ENCODE data around the gene THBS3. TPM values are rescaled to one million over a fixed set of nuclear protein-coding genes. Genes with fewer than 3 reads are reported as not detected.
"Not testable (repeated sequence)": the region's sequence is repeated elsewhere in the genome, so short reads cannot be mapped to it uniquely, and the experiment has no call there.

Gene THBS3
- total RNA-seq, 1 donor from 2014 or later: 11.7 TPM

GRCh38 chr1:155195201-155196102, 12.2 kb downstream of the THBS3 start:
- intact Hi-C loops (cut with DNase I): no loop called here
- peak; percentile 49 for DNase-seq (ENCODE audit: low spot score)

- intact Hi-C loops (cut with DNase I): loop anchor here (1.0 kb wide), 1 partner anchor 18 kb away; no protein-coding TSS in a partner anchor
- DNase-seq (ENCODE audit: low spot score): not testable (repeated sequence)
These were observed 13.8 kb downstream of the THBS3 start for GRCh38 chr1:155193991-155194240.

DNA sequence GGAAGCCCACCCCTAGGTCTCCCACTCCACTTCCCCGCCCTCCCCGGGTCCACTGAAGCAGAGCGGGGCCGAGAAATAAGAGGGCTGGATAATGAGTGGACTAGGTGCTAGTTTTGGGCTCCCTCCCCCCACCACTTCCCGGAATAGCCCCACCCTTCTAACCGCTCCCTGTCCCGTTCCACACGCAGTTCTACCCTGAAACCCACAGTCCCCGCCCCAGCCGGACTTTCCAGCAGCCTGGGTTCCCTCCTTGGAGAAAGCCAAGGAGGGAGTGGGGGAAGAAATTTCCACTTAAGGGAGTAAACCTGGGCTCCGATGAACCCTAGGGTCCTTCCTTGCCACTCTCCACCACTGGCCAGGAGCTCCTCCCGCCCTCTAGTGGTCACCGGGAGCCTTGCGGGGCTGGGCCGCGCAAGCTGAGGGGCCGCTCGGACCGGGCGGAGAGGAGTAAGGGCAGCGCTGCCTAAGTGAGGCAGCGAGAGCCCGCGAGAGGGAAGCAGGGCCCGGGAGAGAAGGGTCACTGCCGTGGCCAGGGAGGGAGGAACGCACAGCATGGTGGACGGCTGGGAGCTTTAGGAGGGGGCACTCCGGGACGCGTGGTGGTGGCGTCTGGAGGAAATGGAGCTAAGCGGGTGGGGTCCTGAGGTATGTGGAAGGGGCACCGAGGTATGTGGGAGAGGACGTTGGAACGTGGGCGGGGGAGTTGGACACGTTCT, 14.3 kb downstream of the THBS3 start:
- intact Hi-C loops (cut with DNase I): loop anchor here (1.0 kb wide), 1 partner anchor 17 kb away; no protein-coding TSS in a partner anchor
- peak; percentile 93 for DNase-seq (ENCODE audit: low spot score)

- DNase-seq (ENCODE audit: low spot score): peak; percentile 63
- intact Hi-C loops (cut with DNase I): loop anchor here (1.0 kb wide), 1 partner anchor 16 kb away; no protein-coding TSS in a partner anchor
These were observed 15.1 kb downstream of the THBS3 start for GRCh38 chr1:155192346-155193274.

DNA sequence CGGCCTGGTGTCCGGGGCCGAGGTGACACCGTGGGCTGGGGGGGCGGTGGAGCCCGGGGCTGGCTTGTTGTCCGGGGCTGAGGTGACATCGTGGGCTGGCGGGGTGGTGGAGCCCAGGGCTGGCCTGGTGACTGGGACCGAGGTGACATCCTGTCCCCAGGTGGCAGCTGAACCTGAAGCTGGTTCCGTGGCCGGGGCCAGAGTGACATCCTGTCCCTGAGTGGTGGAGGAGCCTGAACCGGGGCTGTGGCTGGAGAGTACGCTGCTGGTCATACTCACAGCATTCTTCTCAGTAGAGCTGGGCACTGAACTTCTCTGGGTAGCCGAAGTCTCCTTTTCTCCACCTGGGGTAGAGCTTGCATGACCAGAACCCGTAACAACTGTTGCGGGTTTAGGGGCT, 15.8 kb downstream of the THBS3 start:
- intact Hi-C loops (cut with DNase I): no loop called here
- DNase-seq (ENCODE audit: low spot score): peak; percentile 39

DNA sequence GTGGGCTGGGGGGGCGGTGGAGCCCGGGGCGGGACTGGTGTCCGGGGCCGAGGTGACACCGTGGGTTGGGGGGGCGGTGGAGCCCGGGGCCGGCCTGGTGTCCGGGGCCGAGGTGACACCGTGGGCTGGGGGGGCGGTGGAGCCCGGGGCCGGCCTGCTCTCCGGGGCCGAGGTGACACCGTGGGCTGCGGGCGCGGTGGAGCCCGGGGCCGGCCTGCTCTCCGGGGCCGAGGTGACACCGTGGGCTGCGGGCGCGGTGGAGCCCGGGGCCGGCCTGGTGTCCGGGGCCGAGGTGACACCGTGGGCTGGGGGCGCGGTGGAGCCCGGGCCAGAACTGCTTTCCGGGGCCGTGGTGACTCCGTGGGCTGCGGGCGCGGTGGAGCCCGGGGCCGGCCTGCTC, 17.8 kb downstream of the THBS3 start:
- DNase-seq (ENCODE audit: low spot score): peak; percentile 33
- intact Hi-C loops (cut with DNase I): not testable (repeated sequence)

DNA sequence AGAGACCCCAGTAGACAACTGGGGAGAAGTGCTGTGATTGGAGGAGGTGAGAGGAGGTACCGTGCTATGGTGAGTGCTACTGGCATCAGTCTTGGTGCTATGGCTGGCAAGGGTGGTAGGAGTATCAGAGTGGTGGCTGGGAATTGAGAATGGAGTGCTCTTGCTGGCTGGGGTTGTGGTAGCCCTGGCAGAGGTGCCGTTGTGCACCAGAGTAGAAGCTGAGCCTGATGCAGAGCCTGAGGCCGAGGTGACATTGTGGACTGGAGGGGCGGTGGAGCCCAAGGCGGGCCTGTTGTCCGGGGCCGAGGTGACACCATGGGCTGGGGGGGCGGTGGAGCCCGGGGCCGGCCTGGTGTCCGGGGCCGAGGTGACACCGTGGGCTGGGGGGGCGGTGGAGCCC, 19.4 kb downstream of the THBS3 start:
- intact Hi-C loops (cut with DNase I): no loop called here

GRCh38 chr1:155187456-155187891, 20.2 kb downstream of the THBS3 start:
- intact Hi-C loops (cut with DNase I): no loop called here
- peak; percentile 50 for DNase-seq (ENCODE audit: low spot score)

More for the DNA sequence above, 19.4 kb downstream of the THBS3 start:
- DNase-seq (ENCODE audit: low spot score): peak; percentile 67

DNA sequence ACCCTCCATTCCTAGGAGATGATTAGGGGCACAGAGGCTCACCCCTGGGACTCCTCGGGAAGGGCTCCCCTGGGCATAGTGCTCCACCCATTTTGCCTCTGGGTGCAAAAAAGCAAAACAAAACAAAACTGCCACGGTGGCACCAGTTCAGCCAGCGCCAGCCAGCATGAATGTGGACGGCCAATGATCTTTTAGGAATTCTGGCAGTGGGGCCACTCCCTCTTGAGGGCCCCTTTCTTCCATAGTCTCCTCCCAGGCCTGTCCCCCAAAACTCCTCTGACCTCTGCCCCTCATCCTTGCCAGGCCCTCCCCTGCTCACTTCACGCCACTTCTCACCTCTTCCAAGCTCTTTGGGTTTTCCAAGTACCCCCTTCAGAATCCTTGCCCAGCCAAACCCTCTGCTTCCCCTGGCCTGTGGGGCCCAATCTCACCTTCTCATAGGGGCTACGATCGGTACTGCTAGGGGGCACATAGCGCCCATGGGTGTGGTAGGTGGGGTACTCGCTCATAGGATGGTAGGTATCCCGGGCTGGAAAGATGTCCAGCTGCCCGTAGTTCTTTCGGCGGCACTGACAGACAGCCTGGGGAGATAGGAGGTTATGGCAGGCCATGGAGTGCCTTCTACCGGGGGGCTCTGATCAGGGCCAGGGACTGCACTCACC, 20.8 kb downstream of the THBS3 start:
- peak; percentile 50 for DNase-seq (ENCODE audit: low spot score)

DNA sequence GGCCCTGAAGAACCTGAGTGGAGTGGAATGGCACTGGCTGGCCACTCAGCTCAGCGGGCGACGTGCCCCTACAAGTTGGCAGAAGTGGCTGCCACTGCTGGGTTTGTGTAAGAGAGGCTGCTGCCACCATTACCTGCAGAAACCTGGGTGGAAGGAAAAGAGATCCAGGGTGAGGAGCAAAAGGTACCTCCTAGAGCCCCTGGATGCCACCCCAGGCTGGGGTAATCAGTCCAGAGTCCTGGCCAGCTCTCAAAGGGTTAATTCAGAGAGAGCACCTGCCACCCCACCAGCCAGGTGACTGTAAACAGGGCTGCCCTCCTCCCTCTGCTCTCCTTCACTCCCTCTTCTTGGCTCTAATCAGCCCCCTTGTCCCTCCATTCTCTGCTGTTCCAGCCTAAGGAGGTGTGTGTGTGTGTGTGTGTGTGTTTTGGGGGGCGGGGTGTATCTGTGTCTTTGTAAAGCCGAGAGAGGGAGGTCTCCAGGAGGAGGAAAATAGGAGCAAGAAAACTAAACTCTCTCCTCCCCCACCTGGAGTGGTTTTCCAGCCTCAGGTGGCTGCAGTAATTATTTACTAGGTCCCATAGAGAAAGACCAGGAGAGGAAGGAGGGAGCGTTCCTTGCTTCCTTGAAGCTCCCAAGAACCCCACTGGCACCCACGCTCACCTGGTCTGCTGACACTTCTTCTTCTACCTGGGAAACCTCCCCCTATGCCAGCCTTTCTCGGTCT, 21.5 kb downstream of the THBS3 start:
- DNase-seq (ENCODE audit: low spot score): peak; percentile 70
- intact Hi-C loops (cut with DNase I): no loop called here

More for the DNA sequence above, 20.8 kb downstream of the THBS3 start:
- intact Hi-C loops (cut with DNase I): no loop called here

GRCh38 chr1:155185783-155186066, 22.0 kb downstream of the THBS3 start:
- intact Hi-C loops (cut with DNase I): no loop called here
- no peak for DNase-seq (ENCODE audit: low spot score)

GRCh38 chr1:155184835-155185782, 22.6 kb downstream of the THBS3 start:
- peak; percentile 75 for DNase-seq (ENCODE audit: low spot score)
- intact Hi-C loops (cut with DNase I): no loop called here

DNA sequence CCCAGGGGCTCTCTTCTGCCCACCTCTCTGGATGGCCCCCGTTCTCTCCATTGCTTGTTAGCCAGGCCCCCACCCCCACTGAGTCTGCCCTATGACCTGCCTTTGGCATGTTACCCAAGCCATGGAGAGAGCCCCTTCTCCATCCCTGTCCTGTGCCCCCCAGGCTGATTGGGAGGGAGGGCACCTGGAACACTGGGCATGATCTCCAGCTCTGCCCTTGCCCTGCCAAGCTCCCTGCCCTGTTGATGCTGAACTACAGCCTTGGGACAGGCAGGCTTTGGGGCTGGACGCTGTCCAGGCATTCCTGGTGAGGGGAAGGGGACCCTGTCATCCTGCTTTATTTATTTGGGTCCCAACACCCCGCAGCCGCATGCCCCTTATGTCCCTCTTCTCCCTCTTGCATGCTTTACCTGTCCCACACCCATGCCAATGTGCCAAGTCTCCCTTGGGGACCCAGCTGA, 23.3 kb downstream of the THBS3 start:
- no peak for DNase-seq (ENCODE audit: low spot score)
- intact Hi-C loops (cut with DNase I): no loop called here

DNA sequence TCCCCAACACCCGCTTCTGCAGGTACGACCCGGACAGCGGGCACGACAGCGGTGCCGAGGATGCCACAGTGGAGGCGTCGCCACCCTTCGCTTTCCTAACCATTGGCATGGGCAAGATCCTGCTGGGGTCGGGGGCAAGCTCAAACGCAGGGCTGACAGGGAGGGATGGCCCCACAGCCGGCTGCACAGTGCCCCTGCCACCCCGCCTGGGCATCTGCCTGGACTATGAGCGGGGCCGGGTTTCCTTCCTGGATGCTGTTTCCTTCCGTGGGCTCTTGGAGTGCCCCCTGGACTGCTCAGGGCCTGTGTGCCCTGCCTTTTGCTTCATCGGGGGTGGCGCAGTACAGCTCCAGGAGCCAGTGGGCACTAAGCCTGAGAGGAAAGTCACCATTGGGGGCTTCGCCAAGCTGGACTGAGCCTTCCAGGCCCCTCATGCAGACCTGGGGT, 23.9 kb downstream of the THBS3 start:
- no peak for DNase-seq (ENCODE audit: low spot score)

GRCh38 chr1:155182052-155182550, 25.6 kb downstream of the THBS3 start:
- no peak for DNase-seq (ENCODE audit: low spot score)
- intact Hi-C loops (cut with DNase I): no loop called here

More for the DNA sequence above, 23.9 kb downstream of the THBS3 start:
- intact Hi-C loops (cut with DNase I): no loop called here

- DNase-seq (ENCODE audit: low spot score): peak; percentile 14
- intact Hi-C loops (cut with DNase I): no loop called here
These were observed 26.2 kb downstream of the THBS3 start for GRCh38 chr1:155181371-155182051.

Measured in cardiac septum (tissue), 1 donor.